ENCODE measurements around the gene ACAT2. TPM values are rescaled to one million over a fixed set of nuclear protein-coding genes. Genes with fewer than 3 reads are reported as not detected.

ACAT2 gene
- total RNA-seq, 2 donors from 2014 or later = 59.8 to 126 TPM

- intact Hi-C loops (cut with DNase I) = no loop called here
- H3K27me3 ChIP-seq = no peaks in the 10 kb centered on the region
Observed at GRCh38 chr6:159762681-159763293, 942 bp downstream of the ACAT2 start.

GRCh38 chr6:159766906-159767305 lies 5.1 kb downstream of the ACAT2 start:
- H3K27me3 ChIP-seq = no peaks in the 10 kb centered on the region
- H3K4me3 ChIP-seq = no peak overlapping the region
- intact Hi-C loops (cut with DNase I) = no loop called here
- no peaks in the 10 kb centered on the region for H3K9me3 ChIP-seq
- no peak for DNase-seq
- peaks cover 3% of the 10 kb centered on the region for H3K4me1 ChIP-seq
- TF ChIP-seq CTCF (IDR thresholded peaks at IDR 0.05) = no peak
- H3K36me3 ChIP-seq = no peaks in the 10 kb centered on the region
- H3K9ac ChIP-seq (ENCODE audit: low read depth in 2 of 2, low read length in 2 of 2) = no peak overlapping the region
- no peak overlapping the region for H3K27ac ChIP-seq

More at GRCh38 chr6:159762681-159763293, 942 bp downstream of the ACAT2 start:
- no peaks in the 10 kb centered on the region for H3K9me3 ChIP-seq
- peak overlapping the region; percentile 100 for H3K27ac ChIP-seq
- H3K9ac ChIP-seq (ENCODE audit: low read depth in 2 of 2, low read length in 2 of 2) = peak overlapping the region; percentile 67 to 89
- DNase-seq = peak; percentile 28
- H3K36me3 ChIP-seq = no peaks in the 10 kb centered on the region
- H3K4me1 ChIP-seq = peaks cover 3% of the 10 kb centered on the region
- no peak for TF ChIP-seq CTCF (IDR thresholded peaks at IDR 0.05)
- H3K4me3 ChIP-seq = peak overlapping the region; percentile 89

GRCh38 chr6:159769470-159769869 lies 7.6 kb downstream of the ACAT2 start:
- no peaks in the 10 kb centered on the region for H3K36me3 ChIP-seq
- intact Hi-C loops (cut with DNase I) = no loop called here

GRCh38 chr6:159772196-159772595 lies 10.4 kb downstream of the ACAT2 start:
- TF ChIP-seq CTCF (IDR thresholded peaks at IDR 0.05) = no peak
- Histone ChIP-seq H3K4me1 (no peaks in the 10 kb centered on the region), H3K36me3 (no peaks in the 10 kb centered on the region), H3K27me3 (no peaks in the 10 kb centered on the region), H3K9ac (ENCODE audit: low read depth in 2 of 2, low read length in 2 of 2) (no peak overlapping the region), H3K4me3 (no peak overlapping the region), H3K27ac (no peak overlapping the region), H3K9me3 (no peaks in the 10 kb centered on the region)
- intact Hi-C loops (cut with DNase I) = no loop called here
- no peak for DNase-seq

More at GRCh38 chr6:159769470-159769869, 7.6 kb downstream of the ACAT2 start:
- TF ChIP-seq CTCF (IDR thresholded peaks at IDR 0.05) = no peak
- Histone ChIP-seq H3K4me3 (no peak overlapping the region), H3K27ac (no peak overlapping the region), H3K4me1 (no peaks in the 10 kb centered on the region), H3K9ac (ENCODE audit: low read depth in 2 of 2, low read length in 2 of 2) (no peak overlapping the region), H3K9me3 (no peaks in the 10 kb centered on the region), H3K27me3 (no peaks in the 10 kb centered on the region)
- no peak for DNase-seq

- Histone ChIP-seq H3K9ac (ENCODE audit: low read depth in 2 of 2, low read length in 2 of 2) (peak overlapping the region in 1 of 2 donors; percentile 36), H3K36me3 (peaks cover 4% of the 10 kb centered on the region), H3K9me3 (no peaks in the 10 kb centered on the region), H3K27me3 (no peaks in the 10 kb centered on the region), H3K27ac (peak overlapping the region; percentile 84), H3K4me1 (no peaks in the 10 kb centered on the region), H3K4me3 (no peak overlapping the region)
- peak; percentile 52 for DNase-seq
- TF ChIP-seq CTCF (IDR thresholded peaks at IDR 0.05) = no peak
- intact Hi-C loops (cut with DNase I) = no loop called here
Observed at GRCh38 chr6:159777240-159777904, 15.5 kb downstream of the ACAT2 start.

All from colonic mucosa (tissue), 4 donors.